ENCODE data around the gene USP3.
"Not testable (repeated sequence)": the region's sequence is repeated elsewhere in the genome, so short reads cannot be mapped to it uniquely, and the experiment has no call there.

USP3 gene

DNA sequence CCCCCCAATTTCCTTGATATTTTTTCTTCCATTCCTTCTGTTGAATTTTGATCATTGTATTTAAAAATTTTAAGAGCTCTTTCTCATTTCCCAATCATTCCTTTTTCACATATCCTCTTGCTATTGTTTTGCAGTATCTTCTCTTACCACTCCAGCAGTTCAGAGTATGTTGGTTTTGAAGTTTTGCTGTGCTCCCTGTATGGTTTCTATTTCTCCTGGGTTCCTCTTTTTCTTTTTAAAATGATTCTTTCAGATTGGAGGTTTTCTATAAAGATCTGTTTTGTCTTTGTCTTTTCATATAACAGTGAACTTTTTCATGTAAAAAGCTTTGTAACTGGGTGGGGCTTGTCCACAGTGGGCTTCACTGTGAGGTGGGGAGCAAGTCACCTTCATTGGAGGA lies 12.8 kb downstream of the USP3 start:
- no peak for DNase-seq

DNA sequence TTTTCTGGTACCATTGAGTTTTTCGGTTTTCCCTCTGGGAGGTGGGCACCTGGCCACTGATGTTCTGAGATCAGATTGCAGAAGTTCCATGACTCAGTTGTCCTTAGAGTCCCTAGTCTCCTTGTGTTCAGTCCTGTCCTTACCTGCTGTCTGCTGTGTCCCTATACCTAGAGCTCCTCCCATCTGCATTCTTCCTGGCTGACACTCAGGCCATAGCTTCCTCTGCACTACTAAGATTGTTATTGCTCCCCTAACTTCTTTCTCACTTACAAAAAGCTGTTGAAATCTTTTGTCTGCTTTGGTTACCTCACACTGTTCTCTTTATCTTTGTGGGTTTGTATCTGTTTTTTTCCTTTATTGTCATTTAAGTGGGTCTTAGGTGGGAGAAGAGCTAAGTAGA lies 13.2 kb downstream of the USP3 start:
- no peak for DNase-seq

- DNase-seq, result no peak
Observed at GRCh38 chr15:63519041-63519440, 14.6 kb downstream of the USP3 start.

- DNase-seq, result no peak
Observed at GRCh38 chr15:63519548-63520178, 15.3 kb downstream of the USP3 start.

DNA sequence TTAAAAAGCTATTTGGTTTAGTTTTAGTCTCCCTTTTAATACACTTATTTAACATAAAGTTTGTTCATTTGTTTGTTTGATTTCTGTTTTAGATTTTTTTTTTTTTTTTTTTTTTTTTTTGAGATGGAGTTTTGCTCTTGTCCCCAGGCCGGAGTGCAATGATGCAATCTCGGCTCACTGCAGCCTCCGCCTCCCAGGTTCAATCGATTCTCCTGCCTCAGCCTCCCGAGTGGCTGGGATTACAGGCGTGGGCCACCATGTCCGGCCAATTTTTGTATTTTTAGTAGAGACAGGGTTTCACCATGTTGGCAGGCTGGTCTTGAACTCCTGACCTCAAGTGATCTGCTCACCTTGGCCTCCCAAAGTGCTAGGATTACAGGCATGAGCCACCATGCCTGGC lies 16.1 kb downstream of the USP3 start:
- not testable (repeated sequence) for DNase-seq

- DNase-seq, result no peak
Observed at GRCh38 chr15:63522225-63522578, 17.8 kb downstream of the USP3 start.

GRCh38 chr15:63523306-63523990 lies 19.1 kb downstream of the USP3 start:
- DNase-seq, result no peak

GRCh38 chr15:63524316-63525015 lies 20.1 kb downstream of the USP3 start:
- DNase-seq, result no peak

GRCh38 chr15:63526401-63526800 lies 22.0 kb downstream of the USP3 start:
- no peak for DNase-seq

GRCh38 chr15:63528138-63528659 lies 23.8 kb downstream of the USP3 start:
- DNase-seq, result no peak

DNA sequence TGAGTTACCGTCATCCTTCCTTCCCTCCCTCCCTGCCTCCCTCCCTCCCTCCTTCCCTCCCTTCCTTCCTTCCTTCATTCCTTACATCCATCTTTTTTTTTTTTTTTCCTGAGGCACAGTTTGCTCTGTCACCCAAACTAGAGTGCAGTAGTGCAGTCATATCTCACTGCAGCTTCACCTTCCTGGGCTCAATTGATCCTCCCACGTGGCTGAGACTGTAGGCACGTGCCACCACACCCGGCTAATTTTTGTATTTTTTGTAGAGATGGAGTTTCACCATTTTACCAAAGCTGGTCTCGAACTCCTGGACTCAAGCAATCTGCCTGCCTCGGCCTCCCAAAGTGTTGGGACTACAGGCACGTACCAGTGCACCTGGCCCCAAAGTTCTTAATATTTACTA lies 25.8 kb downstream of the USP3 start:
- no peak for DNase-seq

DNA sequence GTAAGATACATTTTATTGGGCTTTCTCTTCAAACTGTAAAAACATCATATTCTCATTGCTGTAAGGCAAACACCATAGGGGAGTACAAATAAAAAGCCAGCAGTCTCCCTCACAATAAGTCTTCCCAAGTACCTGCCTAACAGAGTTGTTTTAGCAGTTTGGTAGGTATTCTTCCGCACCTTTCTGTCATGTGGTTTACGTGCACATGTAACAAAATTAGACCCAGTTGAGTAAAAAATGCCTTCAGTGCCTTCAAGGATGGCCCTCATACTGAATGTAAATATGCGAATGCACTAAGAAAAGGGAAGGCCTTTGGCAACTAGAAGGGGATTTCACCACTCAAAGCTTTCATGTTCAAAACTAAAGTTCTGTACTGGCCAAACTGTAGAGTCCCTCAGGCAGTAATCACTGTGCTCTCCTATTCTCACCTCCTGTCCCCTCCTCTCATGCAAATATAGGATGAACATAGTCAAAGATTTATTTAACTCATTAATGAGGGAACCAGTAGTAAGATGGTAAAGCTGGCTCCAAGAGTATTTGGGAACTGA lies 26.4 kb downstream of the USP3 start:
- no peak for DNase-seq

DNA sequence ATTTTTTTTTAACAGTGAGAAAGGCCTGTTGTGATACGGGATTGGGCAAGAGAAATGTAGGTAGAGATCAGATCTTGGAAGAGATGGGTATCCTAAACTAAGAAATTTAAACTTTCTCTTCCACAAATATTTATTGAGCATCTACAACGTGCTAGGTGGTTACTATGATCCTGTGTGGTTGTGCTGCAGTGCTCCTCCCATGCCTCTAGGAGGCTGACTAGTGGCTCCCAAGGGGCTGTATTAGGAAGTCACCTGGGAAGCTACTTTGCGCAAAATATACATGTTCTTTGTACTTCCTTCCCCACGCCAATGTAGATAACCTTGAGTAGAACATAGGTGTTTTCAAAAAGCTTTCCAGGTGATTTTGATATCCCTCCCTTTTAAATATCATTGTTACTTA lies 27.2 kb downstream of the USP3 start:
- DNase-seq, result no peak

GRCh38 chr15:63532307-63532744 lies 27.9 kb downstream of the USP3 start:
- DNase-seq, result no peak

- not testable (repeated sequence) for DNase-seq
Observed at GRCh38 chr15:63534888-63535287, 30.5 kb downstream of the USP3 start.

DNA sequence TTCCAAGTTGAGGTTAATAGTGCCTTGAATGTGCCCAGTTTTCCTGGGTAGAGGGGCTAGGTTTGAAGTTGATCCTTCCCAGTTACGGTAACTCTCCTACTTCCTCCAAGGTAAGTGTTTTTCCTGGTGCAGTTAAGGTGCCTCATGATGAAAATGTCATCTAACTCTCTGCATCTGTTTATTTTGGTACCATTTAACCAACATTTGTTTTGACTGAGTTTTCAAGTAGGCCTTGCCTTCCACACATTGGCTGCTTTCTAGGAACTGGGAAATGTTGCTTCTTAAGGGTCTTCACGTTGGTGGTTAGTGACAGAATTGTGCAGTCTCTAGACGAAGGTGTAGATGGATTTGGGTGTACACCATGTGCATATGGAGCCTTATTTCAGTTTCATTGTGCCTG lies 31.3 kb downstream of the USP3 start:
- no peak for DNase-seq

GRCh38 chr15:63538876-63539275 lies 34.5 kb downstream of the USP3 start:
- no peak for DNase-seq

DNA sequence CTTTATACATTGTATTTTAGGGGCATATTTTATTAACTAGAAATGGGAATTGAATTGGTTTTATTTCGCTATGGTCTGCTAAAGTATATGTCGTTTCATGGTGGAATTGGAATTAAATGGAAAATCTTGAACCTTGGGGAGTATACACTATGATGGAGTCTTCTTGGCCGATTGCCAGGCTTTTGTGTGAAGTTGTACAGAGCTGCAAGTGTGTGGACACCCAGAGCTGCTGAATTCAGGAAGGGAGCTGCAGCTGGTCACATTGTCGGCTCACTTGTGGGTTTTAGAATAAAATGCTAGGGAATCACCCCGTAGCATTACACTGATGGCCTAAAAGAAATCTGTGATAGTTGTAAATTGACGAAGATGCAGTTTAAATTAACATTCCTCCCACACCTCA lies 35.1 kb downstream of the USP3 start:
- DNase-seq, result no peak

GRCh38 chr15:63539998-63540397 lies 35.6 kb downstream of the USP3 start:
- no peak for DNase-seq

- no peak for DNase-seq
Observed at GRCh38 chr15:63540449-63540848, 36.1 kb downstream of the USP3 start.

- no peak for DNase-seq
Observed at GRCh38 chr15:63544258-63545026, 40.0 kb downstream of the USP3 start.

- no peak for DNase-seq
Observed at GRCh38 chr15:63545520-63545919, 41.1 kb downstream of the USP3 start.

DNA sequence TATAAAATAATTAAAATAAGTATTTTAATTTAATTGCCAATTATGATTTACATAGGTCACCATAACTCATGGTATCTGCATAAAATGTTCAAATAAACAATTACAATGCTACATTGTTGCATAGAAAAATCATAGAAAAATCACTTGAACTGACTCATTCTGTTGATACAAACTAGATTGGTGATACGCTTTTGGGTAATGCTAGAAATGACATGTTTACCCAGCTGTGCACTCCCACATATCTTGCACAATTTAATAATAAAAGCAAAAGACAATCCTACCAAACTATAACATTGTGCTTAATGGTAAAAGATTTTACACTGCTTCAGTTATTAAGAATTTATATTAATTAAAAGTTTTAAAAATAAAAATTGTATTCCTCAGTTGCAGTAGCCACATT lies 47.0 kb downstream of the USP3 start:
- no peak for DNase-seq

Measured in CD4-positive, alpha-beta T cell treated with Interleukin-10 for 1 hour (primary cell).